ENCODE data around the gene NOVA2. TPM values are rescaled to one million over a fixed set of nuclear protein-coding genes. Genes with fewer than 3 reads are reported as not detected.

Gene NOVA2
- total RNA-seq, 1 donor from 2014 or later = 10.7 TPM

GRCh38 chr19:45975306-45976070, 1.8 kb upstream of the NOVA2 start:
- no peak overlapping the region for H2AFZ ChIP-seq (ENCODE audit: low read depth, low read length)
- FAIRE-seq (no peak), DNase-seq (ENCODE audit: low read depth) (no peak)
- no peak for TF ChIP-seq EZH2 (IDR thresholded peaks at IDR 0.05; ENCODE audit: insufficient read depth, low read length)
- no peak for TF ChIP-seq CTCF (IDR thresholded peaks at IDR 0.05; ENCODE audit: insufficient read depth, low read depth, low read length)
- H4K20me1 ChIP-seq (ENCODE audit: insufficient read depth, low read length) = peaks cover 15% of the 10 kb centered on the region
- H3K9me3 Mint-ChIP-seq (ENCODE audit: unreplicated experiment) = no peaks in the 10 kb centered on the region
- H3K4me3 ChIP-seq (ENCODE audit: insufficient read depth, low read depth, low read length) = no peak overlapping the region
- no peaks in the 10 kb centered on the region for H3K79me2 ChIP-seq (ENCODE audit: insufficient read depth, low read length)
- H3K9ac ChIP-seq (ENCODE audit: low read length) = no peak overlapping the region
- H3K27me3 ChIP-seq (ENCODE audit: insufficient read depth, low read length) = peaks cover 12% of the 10 kb centered on the region
- H3K27ac ChIP-seq (ENCODE audit: low read depth, low read length) = no peak overlapping the region
- no peak overlapping the region for H3K4me2 ChIP-seq (ENCODE audit: low read length)
- peaks cover 10% of the 10 kb centered on the region for H3K4me1 ChIP-seq (ENCODE audit: insufficient read depth, low read length)
- H3K27ac Mint-ChIP-seq (ENCODE audit: unreplicated experiment) = no peak overlapping the region
- no peaks in the 10 kb centered on the region for H3K36me3 Mint-ChIP-seq (ENCODE audit: low read depth, unreplicated experiment)
- no peaks in the 10 kb centered on the region for H3K9me3 ChIP-seq (ENCODE audit: insufficient read depth, low read depth, low read length)
- no peaks in the 10 kb centered on the region for H3K36me3 ChIP-seq (ENCODE audit: insufficient read depth, low read length)
- H3K4me1 Mint-ChIP-seq (ENCODE audit: low read depth, unreplicated experiment) = peaks cover 2% of the 10 kb centered on the region
- no peak overlapping the region for H3K4me3 Mint-ChIP-seq (ENCODE audit: unreplicated experiment)
- peaks cover 39% of the 10 kb centered on the region for H3K27me3 Mint-ChIP-seq (ENCODE audit: low read depth, unreplicated experiment)

GRCh38 chr19:45972947-45973540, 621 bp downstream of the NOVA2 start:
- Histone ChIP-seq H3K36me3 (ENCODE audit: insufficient read depth, low read length) (no peaks in the 10 kb centered on the region), H3K27ac (ENCODE audit: low read depth, low read length) (no peak overlapping the region), H3K9ac (ENCODE audit: low read length) (peak overlapping the region; percentile 27), H2AFZ (ENCODE audit: low read depth, low read length) (no peak overlapping the region), H3K4me2 (ENCODE audit: low read length) (peak overlapping the region; percentile 80), H3K27me3 (ENCODE audit: insufficient read depth, low read length) (peaks cover 12% of the 10 kb centered on the region), H3K9me3 (ENCODE audit: insufficient read depth, low read depth, low read length) (no peaks in the 10 kb centered on the region), H3K79me2 (ENCODE audit: insufficient read depth, low read length) (no peaks in the 10 kb centered on the region), H3K4me3 (ENCODE audit: insufficient read depth, low read depth, low read length) (peak overlapping the region; percentile 45), H3K4me1 (ENCODE audit: insufficient read depth, low read length) (peaks cover 10% of the 10 kb centered on the region), H4K20me1 (ENCODE audit: insufficient read depth, low read length) (peaks cover 15% of the 10 kb centered on the region)
- no peaks in the 10 kb centered on the region for H3K9me3 Mint-ChIP-seq (ENCODE audit: unreplicated experiment)
- peak overlapping the region; percentile 79 for H3K4me3 Mint-ChIP-seq (ENCODE audit: unreplicated experiment)
- H3K27ac Mint-ChIP-seq (ENCODE audit: unreplicated experiment) = no peak overlapping the region
- TF ChIP-seq CTCF (IDR thresholded peaks at IDR 0.05; ENCODE audit: insufficient read depth, low read depth, low read length) (no peak), EZH2 (IDR thresholded peaks at IDR 0.05; ENCODE audit: insufficient read depth, low read length) (no peak)
- H3K27me3 Mint-ChIP-seq (ENCODE audit: low read depth, unreplicated experiment) = peaks cover 36% of the 10 kb centered on the region
- DNase-seq (ENCODE audit: low read depth) (no peak), FAIRE-seq (no peak)
- peaks cover 2% of the 10 kb centered on the region for H3K4me1 Mint-ChIP-seq (ENCODE audit: low read depth, unreplicated experiment)
- H3K36me3 Mint-ChIP-seq (ENCODE audit: low read depth, unreplicated experiment) = peaks cover 7% of the 10 kb centered on the region

All from astrocyte (in vitro differentiated cells and primary cell).